Measurements from ENCODE around the gene OVCA2. TPM values are rescaled to one million over a fixed set of nuclear protein-coding genes. Genes with fewer than 3 reads are reported as not detected.
A peak's percentile ranks its signal among the peaks of the same experiment; 100 is the strongest.

OVCA2 gene
- total and polyA plus RNA-seq, 2 donors from 2014 or later, result 22.9 to 63.6 TPM

- H3K36me3 ChIP-seq (ENCODE audit: control insufficient read depth in 2 of 3, insufficient read depth in 3 of 3, low read length in 3 of 3), result no peaks in the 10 kb centered on the region
- FAIRE-seq (no peak), DNase-seq (peak in 1 of 5 donors; percentile 22)
- intact Hi-C loops (cut with DNase I), result no loop called here
- peaks cover 0 to 18% (median 4%) of the 10 kb centered on the region in 3 donors for H3K4me1 ChIP-seq (ENCODE audit: control insufficient read depth in 2 of 3, insufficient read depth in 2 of 3, low read depth in 1 of 3, low read length in 3 of 3)
- no peak overlapping the region for H3K4me3 ChIP-seq (ENCODE audit: low read length in 3 of 3)
- no peak for TF ChIP-seq CTCF (IDR thresholded peaks at IDR 0.05; ENCODE audit: borderline replicate concordance, extremely low read depth, insufficient read depth)
- no peaks in the 10 kb centered on the region for H3K9me3 ChIP-seq (ENCODE audit: control insufficient read depth in 2 of 3, insufficient read depth in 1 of 3, low read length in 3 of 3)
- H3K27me3 ChIP-seq (ENCODE audit: control insufficient read depth, insufficient read depth, low read length), result peaks cover 5% of the 10 kb centered on the region
- no peak overlapping the region for H3K9ac ChIP-seq (ENCODE audit: low read length in 3 of 3)
- H3K27ac ChIP-seq (ENCODE audit: low read depth in 2 of 2, low read length in 2 of 2), result no peak overlapping the region
These were observed 10.2 kb downstream of the OVCA2 start for GRCh38 chr17:2051933-2052559.

- no peaks in the 10 kb centered on the region for H3K36me3 ChIP-seq (ENCODE audit: control insufficient read depth in 2 of 3, insufficient read depth in 3 of 3, low read length in 3 of 3)
- peak overlapping the region in 1 of 3 donors; percentile 41 for H3K4me3 ChIP-seq (ENCODE audit: low read length in 3 of 3)
- H3K27me3 ChIP-seq (ENCODE audit: control insufficient read depth, insufficient read depth, low read length), result peaks cover 8% of the 10 kb centered on the region
- peak in 3 of 5 donors; percentile 79 to 93 (median 81) for DNase-seq
- peaks cover 0 to 21% (median 4%) of the 10 kb centered on the region in 3 donors for H3K4me1 ChIP-seq (ENCODE audit: control insufficient read depth in 2 of 3, insufficient read depth in 2 of 3, low read depth in 1 of 3, low read length in 3 of 3)
- intact Hi-C loops (cut with DNase I), result no loop called here
- peak overlapping the region; percentile 69 to 74 for H3K27ac ChIP-seq (ENCODE audit: low read depth in 2 of 2, low read length in 2 of 2)
- peak; percentile 40 for TF ChIP-seq CTCF (IDR thresholded peaks at IDR 0.05; ENCODE audit: borderline replicate concordance, extremely low read depth, insufficient read depth)
- FAIRE-seq, result no peak
- no peak overlapping the region for H3K9ac ChIP-seq (ENCODE audit: low read length in 3 of 3)
- no peaks in the 10 kb centered on the region for H3K9me3 ChIP-seq (ENCODE audit: control insufficient read depth in 2 of 3, insufficient read depth in 1 of 3, low read length in 3 of 3)
These were observed 11.8 kb downstream of the OVCA2 start for GRCh38 chr17:2053380-2054261.

- H3K9ac ChIP-seq (ENCODE audit: low read length in 3 of 3), result no peak overlapping the region
- no peak for FAIRE-seq
- peaks cover 0 to 16% (median 2%) of the 10 kb centered on the region in 3 donors for H3K4me1 ChIP-seq (ENCODE audit: control insufficient read depth in 2 of 3, insufficient read depth in 2 of 3, low read depth in 1 of 3, low read length in 3 of 3)
These were observed 12.4 kb downstream of the OVCA2 start for GRCh38 chr17:2054262-2054511.

More at GRCh38 chr17:2054262-2054511, 12.4 kb downstream of the OVCA2 start:
- intact Hi-C loops (cut with DNase I), result no loop called here
- peak in 1 of 5 donors; percentile 69 for DNase-seq
- Histone ChIP-seq H3K9me3 (ENCODE audit: control insufficient read depth in 2 of 3, insufficient read depth in 1 of 3, low read length in 3 of 3) (no peaks in the 10 kb centered on the region), H3K27ac (ENCODE audit: low read depth in 2 of 2, low read length in 2 of 2) (peak overlapping the region; percentile 69 to 74), H3K27me3 (ENCODE audit: control insufficient read depth, insufficient read depth, low read length) (peaks cover 8% of the 10 kb centered on the region), H3K4me3 (ENCODE audit: low read length in 3 of 3) (peak overlapping the region in 1 of 3 donors; percentile 41), H3K36me3 (ENCODE audit: control insufficient read depth in 2 of 3, insufficient read depth in 3 of 3, low read length in 3 of 3) (no peaks in the 10 kb centered on the region)
- TF ChIP-seq CTCF (IDR thresholded peaks at IDR 0.05; ENCODE audit: borderline replicate concordance, extremely low read depth, insufficient read depth), result no peak
